ENCODE results near the gene TMEM164. TPM values are rescaled to one million over a fixed set of nuclear protein-coding genes. Genes with fewer than 3 reads are reported as not detected.

The TMEM164 gene
- total RNA-seq, 4 donors from 2014 or later, result 8.2 to 13.4 (median 11.1) TPM

GRCh38 chrX:110123331-110123782, 120.4 kb downstream of the TMEM164 start:
- Histone ChIP-seq H3K4me3 (no peak overlapping the region), H3K36me3 (no peaks in the 10 kb centered on the region), H3K27me3 (no peaks in the 10 kb centered on the region), H3K4me1 (no peaks in the 10 kb centered on the region), H3K9me3 (no peaks in the 10 kb centered on the region), H3K27ac (replicated peaks in 1 of 4) (no peak overlapping the region)
- intact Hi-C loops (cut with DNase I), result no loop called here
- WGBS, result 56% methylated on average over 3 of the region's 3 CpGs
- DNase-seq (ENCODE audit: extremely low spot score), result no peak
- TF ChIP-seq EP300 (IDR thresholded peaks at IDR 0.05), result no peak
- no peak for TF ChIP-seq POLR2AphosphoS5 (IDR thresholded peaks at IDR 0.05)
- TF ChIP-seq CTCF (IDR thresholded peaks at IDR 0.05), result no peak
- no peak for TF ChIP-seq POLR2A (IDR thresholded peaks at IDR 0.05; ENCODE audit: low read depth)

- TF ChIP-seq EP300 (IDR thresholded peaks at IDR 0.05) (no peak), POLR2A (IDR thresholded peaks at IDR 0.05; ENCODE audit: low read depth) (no peak), POLR2AphosphoS5 (IDR thresholded peaks at IDR 0.05) (no peak)
- H3K4me3 ChIP-seq, result no peak overlapping the region
- no peak overlapping the region for H3K27ac ChIP-seq (replicated peaks in 1 of 4)
- intact Hi-C loops (cut with DNase I), result no loop called here
- no peaks in the 10 kb centered on the region for H3K9me3 ChIP-seq
- no peak for DNase-seq (ENCODE audit: extremely low spot score)
- H3K27me3 ChIP-seq, result no peaks in the 10 kb centered on the region
- H3K4me1 ChIP-seq, result no peaks in the 10 kb centered on the region
- WGBS, result 69% methylated on average over 8 of the region's 9 CpGs
- no peaks in the 10 kb centered on the region for H3K36me3 ChIP-seq
Measured at GRCh38 chrX:110125446-110126162, 122.7 kb downstream of the TMEM164 start.

- Histone ChIP-seq H3K27me3 (no peaks in the 10 kb centered on the region), H3K4me3 (no peak overlapping the region), H3K4me1 (no peaks in the 10 kb centered on the region), H3K36me3 (no peaks in the 10 kb centered on the region), H3K9me3 (no peaks in the 10 kb centered on the region), H3K27ac (replicated peaks in 1 of 4) (no peak overlapping the region)
- TF ChIP-seq POLR2AphosphoS5 (IDR thresholded peaks at IDR 0.05), result no peak
- TF ChIP-seq POLR2A (IDR thresholded peaks at IDR 0.05; ENCODE audit: low read depth), result no peak
- no peak for TF ChIP-seq EP300 (IDR thresholded peaks at IDR 0.05)
- no peak for TF ChIP-seq CTCF (IDR thresholded peaks at IDR 0.05)
- WGBS, result 80% methylated on average over 1 of the region's 1 CpG
- no peak for DNase-seq (ENCODE audit: extremely low spot score)
- intact Hi-C loops (cut with DNase I), result no loop called here
Measured at GRCh38 chrX:110131031-110131430, 128.1 kb downstream of the TMEM164 start.

GRCh38 chrX:110132450-110133114, 129.7 kb downstream of the TMEM164 start:
- 95% methylated on average over 1 of the region's 1 CpG for WGBS
- no peak overlapping the region for H3K4me3 ChIP-seq
- H3K27ac ChIP-seq (replicated peaks in 1 of 4), result no peak overlapping the region
- no peaks in the 10 kb centered on the region for H3K9me3 ChIP-seq
- intact Hi-C loops (cut with DNase I), result no loop called here
- no peaks in the 10 kb centered on the region for H3K36me3 ChIP-seq
- no peaks in the 10 kb centered on the region for H3K4me1 ChIP-seq
- DNase-seq (ENCODE audit: extremely low spot score), result no peak
- TF ChIP-seq POLR2AphosphoS5 (IDR thresholded peaks at IDR 0.05), result no peak
- TF ChIP-seq EP300 (IDR thresholded peaks at IDR 0.05), result no peak
- no peak for TF ChIP-seq CTCF (IDR thresholded peaks at IDR 0.05)
- TF ChIP-seq POLR2A (IDR thresholded peaks at IDR 0.05; ENCODE audit: low read depth), result no peak
- H3K27me3 ChIP-seq, result no peaks in the 10 kb centered on the region

- Histone ChIP-seq H3K4me1 (no peaks in the 10 kb centered on the region), H3K27me3 (no peaks in the 10 kb centered on the region), H3K9me3 (no peaks in the 10 kb centered on the region), H3K27ac (replicated peaks in 1 of 4) (no peak overlapping the region), H3K36me3 (no peaks in the 10 kb centered on the region), H3K4me3 (no peak overlapping the region)
- intact Hi-C loops (cut with DNase I), result no loop called here
- no peak for DNase-seq (ENCODE audit: extremely low spot score)
- WGBS, result 71% methylated on average over 5 of the region's 5 CpGs
- TF ChIP-seq EP300 (IDR thresholded peaks at IDR 0.05) (no peak), POLR2AphosphoS5 (IDR thresholded peaks at IDR 0.05) (no peak), POLR2A (IDR thresholded peaks at IDR 0.05; ENCODE audit: low read depth) (no peak), CTCF (IDR thresholded peaks at IDR 0.05) (no peak)
Measured at GRCh38 chrX:110133735-110134370, 130.9 kb downstream of the TMEM164 start.
